Spleen (tissue), 7 donors: ENCODE results near the gene EFNA4.
A peak's percentile ranks its signal among the peaks of the same experiment; 100 is the strongest.

ENCODE experiments used
- POLR2A ChIP-seq, 3 donors: fragments of 450-650 bp; IDR thresholded peaks; one replicate each; pipeline ENCODE4 v1.5.1; 2017; ENCODE audit warnings: antibody characterized with exemption in 3 of 3, mild to moderate bottlenecking in 1 of 3
- POLR2AphosphoS5 ChIP-seq, 3 donors: sonication (generic); formaldehyde crosslinking; IDR thresholded peaks; one replicate each; pipeline ENCODE4 v1.5.1; 2017; ENCODE audit warnings: antibody characterized with exemption in 3 of 3
- TF ChIP-seq, protein P1 (sequence below), 11 experiments: fragments of 200-600 bp in 7 of 11; fragments of 450-650 bp in 4 of 11; sonication (generic) in 4 of 11; IDR thresholded peaks in 8 of 11; conservative IDR thresholded peaks in 3 of 11; 1 replicate in 7 of 11; 2 replicates in 4 of 11; pipeline versions ENCODE4 v1.4.0 to v1.8.0; 2016 to 2021; ENCODE audit warnings: antibody characterized with exemption in 11 of 11, inconsistent platforms in 4 of 11, mild to moderate bottlenecking in 1 of 11
- donor health status: DM: no; HTN: no; CAD: no; lungs with moderate emphysema.
- donor health status: DM: no; HTN: no; CAD: no.
- donor health status: DM: no; HTN: no; CAD: no.

DNA sequence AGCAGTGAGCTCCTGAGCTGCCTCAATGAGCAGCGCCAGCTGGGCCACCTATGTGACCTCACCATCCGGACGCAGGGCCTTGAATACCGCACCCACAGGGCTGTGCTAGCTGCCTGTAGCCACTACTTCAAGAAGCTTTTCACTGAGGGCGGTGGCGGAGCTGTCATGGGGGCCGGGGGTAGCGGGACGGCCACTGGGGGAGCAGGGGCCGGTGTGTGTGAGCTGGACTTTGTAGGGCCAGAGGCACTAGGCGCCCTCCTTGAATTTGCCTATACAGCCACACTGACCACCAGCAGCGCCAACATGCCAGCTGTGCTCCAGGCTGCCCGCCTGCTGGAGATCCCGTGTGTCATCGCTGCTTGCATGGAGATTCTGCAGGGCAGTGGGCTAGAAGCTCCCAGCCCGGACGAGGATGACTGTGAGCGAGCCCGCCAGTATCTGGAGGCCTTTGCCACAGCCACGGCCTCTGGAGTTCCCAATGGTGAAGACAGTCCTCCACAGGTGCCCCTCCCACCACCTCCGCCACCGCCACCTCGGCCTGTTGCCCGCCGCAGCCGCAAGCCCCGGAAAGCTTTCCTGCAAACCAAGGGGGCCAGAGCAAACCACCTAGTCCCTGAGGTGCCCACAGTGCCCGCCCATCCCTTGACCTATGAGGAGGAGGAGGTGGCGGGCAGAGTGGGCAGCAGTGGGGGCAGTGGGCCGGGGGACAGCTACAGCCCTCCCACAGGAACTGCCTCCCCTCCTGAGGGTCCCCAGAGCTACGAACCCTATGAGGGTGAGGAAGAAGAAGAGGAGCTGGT is 48.6 kb upstream of the EFNA4 start:
- TF ChIP-seq, protein P1, sequence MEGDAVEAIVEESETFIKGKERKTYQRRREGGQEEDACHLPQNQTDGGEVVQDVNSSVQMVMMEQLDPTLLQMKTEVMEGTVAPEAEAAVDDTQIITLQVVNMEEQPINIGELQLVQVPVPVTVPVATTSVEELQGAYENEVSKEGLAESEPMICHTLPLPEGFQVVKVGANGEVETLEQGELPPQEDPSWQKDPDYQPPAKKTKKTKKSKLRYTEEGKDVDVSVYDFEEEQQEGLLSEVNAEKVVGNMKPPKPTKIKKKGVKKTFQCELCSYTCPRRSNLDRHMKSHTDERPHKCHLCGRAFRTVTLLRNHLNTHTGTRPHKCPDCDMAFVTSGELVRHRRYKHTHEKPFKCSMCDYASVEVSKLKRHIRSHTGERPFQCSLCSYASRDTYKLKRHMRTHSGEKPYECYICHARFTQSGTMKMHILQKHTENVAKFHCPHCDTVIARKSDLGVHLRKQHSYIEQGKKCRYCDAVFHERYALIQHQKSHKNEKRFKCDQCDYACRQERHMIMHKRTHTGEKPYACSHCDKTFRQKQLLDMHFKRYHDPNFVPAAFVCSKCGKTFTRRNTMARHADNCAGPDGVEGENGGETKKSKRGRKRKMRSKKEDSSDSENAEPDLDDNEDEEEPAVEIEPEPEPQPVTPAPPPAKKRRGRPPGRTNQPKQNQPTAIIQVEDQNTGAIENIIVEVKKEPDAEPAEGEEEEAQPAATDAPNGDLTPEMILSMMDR (IDR thresholded peaks at IDR 0.05 in 8 of 11, conservative IDR thresholded peaks at IDR 0.05 in 3 of 11) = no peak
- TF ChIP-seq POLR2A (IDR thresholded peaks at IDR 0.05) (no peak), POLR2AphosphoS5 (IDR thresholded peaks at IDR 0.05) (peak in 1 of 3 donors; percentile 55)
